22Rv1 (cell line): ENCODE data around the gene SCTR.

Source experiments
- CTCF ChIP-seq: fragments of 450-650 bp; IDR thresholded peaks from 2 replicates; pipeline ENCODE4 v1.5.1; 2017; ENCODE audit warnings: mild to moderate bottlenecking
- ZFX ChIP-seq: fragments of 450-650 bp; IDR thresholded peaks from 2 replicates; pipeline ENCODE4 v1.6.1; 2017; ENCODE audit warnings: antibody characterized with exemption, borderline replicate concordance

- peak; percentile 83 for TF ChIP-seq CTCF
- no peak for TF ChIP-seq ZFX
These were observed 47.8 kb downstream of the SCTR start for GRCh38 chr2:119476301-119477112.
